ENCODE results near the gene PLD6. TPM values are rescaled to one million over a fixed set of nuclear protein-coding genes. Genes with fewer than 3 reads are reported as not detected.

Gene PLD6
- total RNA-seq, 1 experiment from 2014 or later: 1.2 TPM

GRCh38 chr17:17151962-17152361 is 54.2 kb downstream of the PLD6 start:
- DNase-seq (ENCODE audit: low spot score): no peak
- Mint-ChIP-seq H3K4me1 (no peaks in the 10 kb centered on the region), H3K9me3 (no peaks in the 10 kb centered on the region), H3K27me3 (ENCODE audit: low read depth) (no peaks in the 10 kb centered on the region), H3K4me3 (no peak overlapping the region), H3K27ac (no peak overlapping the region), H3K36me3 (peaks cover 52% of the 10 kb centered on the region)
- no peak for ATAC-seq
- CTCF ChIA-PET: interaction anchor here (1.0 kb wide), 1 partner anchor 10 kb away, joined by 6 read pairs; no protein-coding TSS in a partner anchor
- TF ChIP-seq MYBL2 (CRISPR knock-in tag; IDR thresholded peaks at IDR 0.05) (no peak), STAT6 (CRISPR knock-in tag; conservative IDR thresholded peaks at IDR 0.05; ENCODE audit: low read depth) (no peak), HMGXB4 (CRISPR knock-in tag; IDR thresholded peaks at IDR 0.05) (no peak), GTF2I (CRISPR knock-in tag; conservative IDR thresholded peaks at IDR 0.05) (no peak), ZNF425 (CRISPR knock-in tag; conservative IDR thresholded peaks at IDR 0.05) (no peak), E2F4 (CRISPR knock-in tag; IDR thresholded peaks at IDR 0.05; ENCODE audit: borderline replicate concordance, low read depth) (no peak), PREB (CRISPR knock-in tag; IDR thresholded peaks at IDR 0.05; ENCODE audit: borderline replicate concordance) (no peak), SP1 (CRISPR knock-in tag; conservative IDR thresholded peaks at IDR 0.05) (no peak), MXD4 (CRISPR knock-in tag; IDR thresholded peaks at IDR 0.05; ENCODE audit: borderline replicate concordance) (no peak), JUN (CRISPR knock-in tag; IDR thresholded peaks at IDR 0.05) (no peak), IRF2 (CRISPR knock-in tag; IDR thresholded peaks at IDR 0.05; ENCODE audit: borderline replicate concordance, low read depth) (no peak), FOXJ3 (CRISPR knock-in tag; IDR thresholded peaks at IDR 0.05; ENCODE audit: borderline replicate concordance) (no peak), ZNF512 (CRISPR knock-in tag; IDR thresholded peaks at IDR 0.05; ENCODE audit: borderline replicate concordance) (no peak), ZNF416 (CRISPR knock-in tag; IDR thresholded peaks at IDR 0.05) (no peak)
- POLR2A ChIA-PET: no interaction called here

GRCh38 chr17:17151541-17151940 is 54.6 kb downstream of the PLD6 start:
- ATAC-seq (no peak), DNase-seq (ENCODE audit: low spot score) (no peak)
- POLR2A ChIA-PET: no interaction called here
- CTCF ChIA-PET: interaction anchor here (1.0 kb wide), 1 partner anchor 10 kb away, joined by 6 read pairs; no protein-coding TSS in a partner anchor
- no peaks in the 10 kb centered on the region for H3K27me3 Mint-ChIP-seq (ENCODE audit: low read depth)
- H3K27ac Mint-ChIP-seq: no peak overlapping the region
- peaks cover 53% of the 10 kb centered on the region for H3K36me3 Mint-ChIP-seq
- no peak overlapping the region for H3K4me3 Mint-ChIP-seq
- H3K4me1 Mint-ChIP-seq: no peaks in the 10 kb centered on the region
- no peak for TF ChIP-seq ZNF232 (CRISPR knock-in tag; IDR thresholded peaks at IDR 0.05)
- TF ChIP-seq ATF2 (CRISPR knock-in tag; IDR thresholded peaks at IDR 0.05; ENCODE audit: borderline replicate concordance, low read depth): no peak
- no peak for TF ChIP-seq CDX4 (CRISPR knock-in tag; IDR thresholded peaks at IDR 0.05; ENCODE audit: borderline replicate concordance)
- TF ChIP-seq PREB (CRISPR knock-in tag; IDR thresholded peaks at IDR 0.05; ENCODE audit: borderline replicate concordance): no peak
- no peaks in the 10 kb centered on the region for H3K9me3 Mint-ChIP-seq

All from WTC11 (cell line).